HepG2 (cell line): ENCODE measurements around the gene PPP2R5E. TPM values are rescaled to one million over a fixed set of nuclear protein-coding genes. Genes with fewer than 3 reads are reported as not detected.
A peak's percentile ranks its signal among the peaks of the same experiment; 100 is the strongest.

Experiments
- ATAC-seq: fragments of 200-7000 bp; cut with Tn5 transposase; 3 replicates; pipeline ENCODE4 v1.9.1; 2020; ENCODE audit warnings: mild to moderate bottlenecking, moderate library complexity
- BruUV-seq: library from RNA; stranded (reverse); fragments of 400-500 nt; replicated peaks from 2 replicates; lab custom pipeline; 2021; lab: Mats Ljungman, UMichigan
- CTCF ChIA-PET: fragments of 300-600 bp; formaldehyde crosslinking; extraction: SDS; loops from one replicate; lab custom pipeline; 2021; ENCODE audit warnings: low total read pairs, inconsistent platforms, low intra/inter-chr PET ratio; lab: Yijun Ruan, JAX
- POLR2A ChIA-PET: fragments of 350-600 bp; sonication (Branson Sonifier 250); formaldehyde crosslinking; loops from one replicate; lab custom pipeline; 2020; ENCODE audit warnings: antibody characterized with exemption, inconsistent platforms; lab: Yijun Ruan, JAX
- DNase-seq: peaks from one replicate; pipeline ENCODE4 v3.0.0-alpha.2; 2015; ENCODE audit warnings: low spot score
- FAIRE-seq: peaks from 3 replicates; lab custom pipeline; 2011; peaks lifted over from hg19 to GRCh38; lab: Jason Lieb, UNC
- H2AFZ ChIP-seq: one replicate; pipeline ENCODE4 v1.6.1; 2011; ENCODE audit warnings: low read length, inconsistent platforms
- H3K27ac ChIP-seq: fragments of 300-600 bp; 3 replicates; pipeline ENCODE4 v1.8.0; 2011; ENCODE audit warnings: mixed run types, mild to moderate bottlenecking, mixed read lengths, low read length, inconsistent platforms; ENCODE audit not compliant: insufficient read depth; ENCODE audit errors: extremely low read length
- H3K27me3 ChIP-seq, 2 experiments: fragments of 200-600 bp in 1 of 2; 2 replicates in 1 of 2; 3 replicates in 1 of 2; pipeline versions ENCODE4 v1.6.0 to v1.8.0; 2011; ENCODE audit warnings: low read length in 2 of 2, mild to moderate bottlenecking in 2 of 2, moderate library complexity in 2 of 2, inconsistent platforms in 1 of 2; ENCODE audit not compliant: insufficient read depth in 2 of 2, control insufficient read depth in 1 of 2
- H3K36me3 ChIP-seq, 2 experiments: fragments of 200-600 bp in 1 of 2; replicated peaks in 1 of 2; 2 replicates in 1 of 2; 3 replicates in 1 of 2; pipeline versions ENCODE4 v1.5.1 to v1.8.0; 2011; ENCODE audit warnings: low read length in 2 of 2, inconsistent platforms in 1 of 2; ENCODE audit not compliant: insufficient read depth in 2 of 2, control insufficient read depth in 1 of 2
- H3K4me1 ChIP-seq: 2 replicates; pipeline ENCODE4 v1.5.1; 2012; ENCODE audit warnings: low read length, inconsistent platforms; ENCODE audit not compliant: insufficient read depth
- H3K4me2 ChIP-seq: 2 replicates; pipeline ENCODE4 v1.6.0; 2011; ENCODE audit warnings: low read depth, low read length, inconsistent platforms
- H3K4me3 ChIP-seq, 3 experiments: fragments of 200-600 bp in 1 of 3; sonication (generic), shearing (Covaris generic) in 1 of 3; replicated peaks in 1 of 3; 2 replicates each; pipeline ENCODE4 v1.5.1; 2011 to 2016; ENCODE audit warnings: low read length in 3 of 3, inconsistent platforms in 2 of 3, low read depth in 2 of 3, mild to moderate bottlenecking in 2 of 3, control low read depth in 1 of 3, mixed read lengths in 1 of 3; ENCODE audit not compliant: insufficient read depth in 1 of 3
- H3K79me2 ChIP-seq: one replicate; pipeline ENCODE4 v1.6.1; 2011; ENCODE audit warnings: low read length, inconsistent platforms; ENCODE audit not compliant: insufficient read depth
- H3K9ac ChIP-seq: 2 replicates; pipeline ENCODE4 v1.6.0; 2011; ENCODE audit warnings: mild to moderate bottlenecking, low read depth, low read length, inconsistent platforms; ENCODE audit not compliant: insufficient read depth
- H3K9me3 ChIP-seq: 2 replicates; pipeline ENCODE4 v1.5.1; 2012; ENCODE audit warnings: mild to moderate bottlenecking, low read length
- H4K20me1 ChIP-seq: 2 replicates; pipeline ENCODE4 v1.6.0; 2011; ENCODE audit warnings: inconsistent platforms, mild to moderate bottlenecking, low read length, moderate library complexity; ENCODE audit not compliant: insufficient read depth
- MATR3 ChIP-seq: sonication (generic); formaldehyde crosslinking; IDR thresholded peaks from 2 replicates; pipeline ENCODE4 v1.4.0; 2020; ENCODE audit warnings: missing genetic modification reagents
- MAZ ChIP-seq, 2 experiments: sonication (generic) in 1 of 2; formaldehyde crosslinking in 1 of 2; IDR thresholded peaks; 2 replicates each; pipeline versions ENCODE4 v1.5.0 to v1.6.1; 2012 to 2020; ENCODE audit warnings: low read depth in 2 of 2, mild to moderate bottlenecking in 2 of 2, borderline replicate concordance in 1 of 2, improper control_type of control experiment in 1 of 2, low read length in 1 of 2, missing genetic modification reagents in 1 of 2, moderate library complexity in 1 of 2
- MXD4 ChIP-seq: IDR thresholded peaks from 2 replicates; pipeline ENCODE4 v1.6.1; 2016; ENCODE audit warnings: mild to moderate bottlenecking, missing biosample characterization, missing genetic modification reagents
- NFAT5 ChIP-seq: sonication (generic); formaldehyde crosslinking; IDR thresholded peaks from 2 replicates; pipeline ENCODE4 v1.4.0; 2020; ENCODE audit warnings: missing genetic modification reagents
- PHF5A ChIP-seq: IDR thresholded peaks from one replicate; pipeline ENCODE4 v1.6.1; 2018; ENCODE audit warnings: low read depth, missing genetic modification reagents; ENCODE audit not compliant: unreplicated experiment
- PITX1 ChIP-seq: sonication (generic); formaldehyde crosslinking; IDR thresholded peaks from 2 replicates; pipeline ENCODE4 v1.5.1; 2020; ENCODE audit warnings: mild to moderate bottlenecking, missing genetic modification reagents
- SNRNP70 ChIP-seq: fragments of 200-400 bp; formaldehyde crosslinking; IDR thresholded peaks from 2 replicates; pipeline ENCODE4 v1.6.1; 2017; ENCODE audit warnings: mild to moderate bottlenecking, low read depth, low read length, moderate library complexity
- XBP1 ChIP-seq: sonication (generic); formaldehyde crosslinking; IDR thresholded peaks from 2 replicates; pipeline ENCODE4 v1.5.0; 2020; ENCODE audit warnings: missing genetic modification reagents
- ZBTB1 ChIP-seq: sonication (generic); formaldehyde crosslinking; IDR thresholded peaks from 2 replicates; pipeline ENCODE4 v1.4.0; 2020; ENCODE audit warnings: missing genetic modification reagents, borderline replicate concordance
- ZNF160 ChIP-seq: sonication (generic); formaldehyde crosslinking; IDR thresholded peaks from 2 replicates; pipeline ENCODE4 v1.8.0; 2022; ENCODE audit warnings: mild to moderate bottlenecking, inconsistent platforms, missing genetic modification reagents
- ZNF234 ChIP-seq: sonication (generic); formaldehyde crosslinking; conservative IDR thresholded peaks from 2 replicates; pipeline ENCODE4 v1.5.1; 2020; ENCODE audit warnings: mild to moderate bottlenecking, missing genetic modification reagents
- ZNF704 ChIP-seq: sonication (generic); formaldehyde crosslinking; IDR thresholded peaks from 2 replicates; pipeline ENCODE4 v1.8.1; 2023; ENCODE audit warnings: mild to moderate bottlenecking, inconsistent platforms, moderate library complexity, missing genetic modification reagents, borderline replicate concordance
- ZNF780A ChIP-seq: sonication (generic); formaldehyde crosslinking; IDR thresholded peaks from 2 replicates; pipeline ENCODE4 v1.8.0; 2022; ENCODE audit warnings: mild to moderate bottlenecking, missing genetic modification reagents, moderate library complexity
- ZSCAN20 ChIP-seq: sonication (generic); formaldehyde crosslinking; IDR thresholded peaks from 2 replicates; pipeline ENCODE4 v1.4.0; 2020; ENCODE audit warnings: missing genetic modification reagents, mild to moderate bottlenecking, borderline replicate concordance
- WGBS: methylation state at CpG from one replicate; pipeline ENCODE4 v1.1.6; 2017; ENCODE audit warnings: low lambda C conversion rate; 5-methylcytosine and 5-hydroxymethylcytosine counted together
- in situ Hi-C: cut with HindIII; loops from 2 replicates; pipeline ENCODE4 v1.10.0; 2017; ENCODE audit warnings: low pct_unique_long_range_greater_than_20kb; ENCODE audit not compliant: extremely low pct_ligation_motif_present
- intact Hi-C: fragments of 100-400 bp; cut with micrococcal nuclease; formaldehyde crosslinking; loops from one replicate; pipeline ENCODE4 v1.10.0; 2022; ENCODE audit not compliant: unreplicated experiment
- polyA plus RNA-seq, 8 experiments: library from polyadenylated mRNA; depleted of rRNA in 3 of 8; stranded (reverse) in 7 of 8; unstranded in 1 of 8; fragments of >200 nt; fragmentation: Illumina TruSeq in 4 of 8; extraction: Trizol in 4 of 8; gene quantifications; 2 replicates each; pipeline versions ENCODE4 v1.2.1 to v1.2.3, GENCODE V29; 2011 to 2016; ENCODE audit warnings: low read depth in 4 of 8, missing spikeins in 1 of 8, mixed read lengths in 1 of 8; ENCODE audit not compliant: insufficient read depth in 1 of 8
- total RNA-seq, 5 experiments: library from RNA; depleted of rRNA; stranded (reverse); fragments of >200 nt; fragmentation: Illumina TruSeq; extraction: Trizol; gene quantifications; 2 replicates each; pipeline ENCODE4 v1.2.3, GENCODE V29; 2016; ENCODE audit warnings: low read depth in 1 of 5

PPP2R5E gene
- total and polyA plus RNA-seq, 2 of the 13 experiments (the other 11 are each of a cell fraction or from before 2014, with no cell fraction given) = 8.9 to 11.0 TPM

- TF ChIP-seq NFAT5 (CRISPR knock-in tag) (peak; percentile 2; the same call in 1 of the 2 replicates), MATR3 (no peak), PHF5A (CRISPR knock-in tag) (no peak)
These were observed 739 bp upstream of the PPP2R5E start (continued) for GRCh38 chr14:63543826-63544406.

- peak overlapping the region; percentile 84 to 88 (median 86) for H3K4me3 ChIP-seq
- H3K9ac ChIP-seq = peak overlapping the region; percentile 89
- ChIA-PET CTCF (no interaction called here), POLR2A (interaction anchor here (1.2 to 2.5 kb wide), 9 partner anchors 8 to 154 kb away, joined by 3 to 19 read pairs (median 4); partner anchors contain the start of gene WDR89)
- no peak for DNase-seq
- peaks cover 3 to 20% of the 10 kb centered on the region in 2 experiments; a peak in 4 of 5 replicates for H3K36me3 ChIP-seq
- 1% methylated on average over 26 of the region's 46 CpGs for WGBS
- no peak overlapping the region for H2AFZ ChIP-seq
- no peaks in the 10 kb centered on the region; a peak in 1 of 5 replicates for H3K27me3 ChIP-seq
- H3K9me3 ChIP-seq = no peaks in the 10 kb centered on the region
- intact Hi-C loops = loop anchor here (2.0 to 5.0 kb wide), 4 partner anchors 70 to 185 kb away; partner anchors contain the start of genes SGPP1 and WDR89
- no peaks in the 10 kb centered on the region; the same call in 1 of the 2 replicates for H4K20me1 ChIP-seq
- H3K79me2 ChIP-seq = peaks cover 24% of the 10 kb centered on the region
- peaks cover 25% of the 10 kb centered on the region for H3K4me1 ChIP-seq
- no peak for FAIRE-seq
- in situ Hi-C loops = loop anchor here (5.0 kb wide), 1 partner anchor 150 kb away; no protein-coding TSS in a partner anchor
- peak overlapping the region; percentile 82 for H3K4me2 ChIP-seq
- no TSS peak for BruUV-seq
- H3K27ac ChIP-seq = peak overlapping the region; percentile 88
- ATAC-seq = peak; percentile 20
- TF ChIP-seq ZNF704 (CRISPR knock-in tag) = no peak
- no peak for TF ChIP-seq ZBTB1 (CRISPR knock-in tag)
- TF ChIP-seq PITX1 (CRISPR knock-in tag) = no peak
- TF ChIP-seq XBP1 = no peak
- TF ChIP-seq ZSCAN20 (CRISPR knock-in tag) = peak; percentile 43; the same call in 1 of the 2 replicates
- TF ChIP-seq MXD4 = no peak
- TF ChIP-seq MAZ (IDR thresholded peaks at IDR 0.05; ENCODE audit: borderline replicate concordance, low read depth, low read length) = no peak
- no peak for TF ChIP-seq MAZ (CRISPR knock-in tag; IDR thresholded peaks at IDR 0.05; ENCODE audit: low read depth)
- no peak for TF ChIP-seq ZNF780A (CRISPR knock-in tag)
- no peak for TF ChIP-seq SNRNP70
- TF ChIP-seq ZNF234 (CRISPR knock-in tag) = peak; percentile 42; the same call in 1 of the 2 replicates
- TF ChIP-seq ZNF160 (CRISPR knock-in tag) = no peak
These were observed 762 bp downstream of the PPP2R5E start for GRCh38 chr14:63542231-63542999.
